Thyroid gland (tissue), 4 donors: ENCODE results near the gene ZNF567. TPM values are rescaled to one million over a fixed set of nuclear protein-coding genes. Genes with fewer than 3 reads are reported as not detected.
A peak's percentile ranks its signal among the peaks of the same experiment; 100 is the strongest.

ENCODE experiments used
- DNase-seq, 2 donors: peaks; one replicate each; pipeline ENCODE4 v3.0.0-alpha.2; 2019
- H3K27ac ChIP-seq, 3 donors: fragments of 200-600 bp; sonication (generic); 1 replicate in 2 of 3; 2 replicates in 1 of 3; pipeline ENCODE4 v1.5.1; 2016 to 2019; ENCODE audit warnings: mild to moderate bottlenecking in 1 of 3, moderate library complexity in 1 of 3
- H3K27me3 ChIP-seq: fragments of 200-600 bp; sonication (generic); one replicate; pipeline ENCODE4 v1.5.1; 2019
- H3K36me3 ChIP-seq, 2 donors: fragments of 200-600 bp; sonication (generic); one replicate each; pipeline ENCODE4 v1.5.1; 2016 to 2019
- H3K4me1 ChIP-seq, 2 donors: fragments of 200-600 bp; sonication (generic); one replicate each; pipeline ENCODE4 v1.5.1; 2017 to 2019
- H3K4me3 ChIP-seq, 3 donors: fragments of 200-600 bp; sonication (generic); replicated peaks in 1 of 3; 1 replicate in 2 of 3; 2 replicates in 1 of 3; pipeline ENCODE4 v1.5.1; 2016; ENCODE audit warnings: mild to moderate bottlenecking in 1 of 3
- H3K9me3 ChIP-seq: fragments of 200-600 bp; sonication (generic); one replicate; pipeline ENCODE4 v1.5.1; 2017
- CTCF ChIP-seq, 6 experiments: fragments of 200-600 bp in 3 of 6; fragments of 450-650 bp in 3 of 6; sonication (generic) in 3 of 6; IDR thresholded peaks; one replicate each; pipeline ENCODE4 v1.5.1; 2016 to 2019; ENCODE audit warnings: antibody characterized with exemption in 6 of 6, mild to moderate bottlenecking in 2 of 6, inconsistent platforms in 1 of 6, moderate library complexity in 1 of 6
- POLR2A ChIP-seq, 2 donors: fragments of 450-650 bp; IDR thresholded peaks; one replicate each; pipeline ENCODE4 v1.6.1; 2017; ENCODE audit warnings: antibody characterized with exemption in 2 of 2, mild to moderate bottlenecking in 2 of 2, moderate library complexity in 1 of 2
- WGBS, 2 donors: methylation state at CpG; one replicate each; pipeline ENCODE4 v1.1.5; 2017; 5-methylcytosine and 5-hydroxymethylcytosine counted together
- intact Hi-C: fragments of 100-400 bp; cut with DNase I; formaldehyde crosslinking; loops from one replicate; pipeline ENCODE4 v1.15.1; 2023
- total RNA-seq, 4 donors: library from RNA; depleted of rRNA; stranded (reverse); fragments of >200 nt; gene quantifications; one replicate each; pipeline ENCODE4 v1.2.3, GENCODE V29; 2016

Gene ZNF567
- total RNA-seq, 4 donors from 2014 or later = 8.0 to 27.9 (median 14.3) TPM

- H3K9me3 ChIP-seq = no peaks in the 10 kb centered on the region
- no peaks in the 10 kb centered on the region for H3K27me3 ChIP-seq
- no peak for TF ChIP-seq POLR2A (IDR thresholded peaks at IDR 0.05)
- TF ChIP-seq CTCF (IDR thresholded peaks at IDR 0.05) = no peak
- H3K36me3 ChIP-seq = peaks cover 0 to 17% of the 10 kb centered on the region in 2 donors
- intact Hi-C loops = loop anchor here (2.0 kb wide), 1 partner anchor 19 kb away; no protein-coding TSS in a partner anchor
- H3K27ac ChIP-seq = no peak overlapping the region
- DNase-seq = no peak
- peak overlapping the region in 2 of 3 donors; percentile 7 to 62 for H3K4me3 ChIP-seq
- peaks cover 12 to 16% of the 10 kb centered on the region in 2 donors for H3K4me1 ChIP-seq
- 54 to 59% methylated on average over 14 of the region's 14 CpGs for WGBS, 2 donors
These were observed 21.6 kb upstream of the ZNF567 start for GRCh38 chr19:36665832-36666231.

GRCh38 chr19:36668646-36669045 lies 18.8 kb upstream of the ZNF567 start:
- Histone ChIP-seq H3K27ac (no peak overlapping the region), H3K27me3 (no peaks in the 10 kb centered on the region), H3K9me3 (no peaks in the 10 kb centered on the region), H3K4me1 (peaks cover 12 to 16% of the 10 kb centered on the region in 2 donors), H3K4me3 (no peak overlapping the region), H3K36me3 (peaks cover 0 to 9% of the 10 kb centered on the region in 2 donors)
- TF ChIP-seq CTCF (IDR thresholded peaks at IDR 0.05) (no peak), POLR2A (IDR thresholded peaks at IDR 0.05) (no peak)
- 74 to 76% methylated on average over 2 of the region's 2 CpGs for WGBS, 2 donors
- intact Hi-C loops = no loop called here
- DNase-seq = no peak

- no peak for DNase-seq
- no peak overlapping the region for H3K27ac ChIP-seq
- H3K4me3 ChIP-seq = no peak overlapping the region
- 100% methylated on average over 1 of the region's 1 CpG for WGBS, 2 donors
- H3K27me3 ChIP-seq = no peaks in the 10 kb centered on the region
- intact Hi-C loops = no loop called here
- TF ChIP-seq CTCF (IDR thresholded peaks at IDR 0.05) = no peak
- no peak for TF ChIP-seq POLR2A (IDR thresholded peaks at IDR 0.05)
- H3K9me3 ChIP-seq = no peaks in the 10 kb centered on the region
- no peaks in the 10 kb centered on the region for H3K36me3 ChIP-seq
- peaks cover 7 to 10% of the 10 kb centered on the region in 2 donors for H3K4me1 ChIP-seq
These were observed 15.0 kb upstream of the ZNF567 start for GRCh38 chr19:36672368-36672767.

- WGBS, 2 donors = 91 to 99% methylated on average over 2 of the region's 2 CpGs
- Histone ChIP-seq H3K4me3 (no peak overlapping the region), H3K27me3 (no peaks in the 10 kb centered on the region), H3K4me1 (no peaks in the 10 kb centered on the region), H3K27ac (no peak overlapping the region), H3K36me3 (peaks cover 4 to 6% of the 10 kb centered on the region in 2 donors), H3K9me3 (no peaks in the 10 kb centered on the region)
- intact Hi-C loops = no loop called here
- TF ChIP-seq CTCF (IDR thresholded peaks at IDR 0.05) = no peak
- TF ChIP-seq POLR2A (IDR thresholded peaks at IDR 0.05) = no peak
- no peak for DNase-seq
These were observed 13.2 kb upstream of the ZNF567 start for GRCh38 chr19:36674201-36674600.

GRCh38 chr19:36679455-36679854 lies 8.0 kb upstream of the ZNF567 start:
- DNase-seq = no peak
- Histone ChIP-seq H3K27ac (no peak overlapping the region), H3K4me1 (no peaks in the 10 kb centered on the region), H3K27me3 (no peaks in the 10 kb centered on the region), H3K4me3 (no peak overlapping the region), H3K9me3 (no peaks in the 10 kb centered on the region), H3K36me3 (peaks cover 10 to 11% of the 10 kb centered on the region in 2 donors)
- TF ChIP-seq CTCF (IDR thresholded peaks at IDR 0.05) (no peak), POLR2A (IDR thresholded peaks at IDR 0.05) (no peak)
- intact Hi-C loops = no loop called here
